ENCODE measurements around the gene RALGPS2. TPM values are rescaled to one million over a fixed set of nuclear protein-coding genes. Genes with fewer than 3 reads are reported as not detected.

Gene RALGPS2
- total RNA-seq, 2 experiments from 2014 or later, result 1.4 to 1.9 TPM

- DNase-seq, result no peak
- no peaks in the 10 kb centered on the region for H3K4me1 Mint-ChIP-seq
- CTCF ChIA-PET, result interaction anchor here (0.5 kb wide), 1 partner anchor 13 kb away, joined by 3 read pairs; no protein-coding TSS in a partner anchor
- H3K4me3 Mint-ChIP-seq, result no peak overlapping the region
- ATAC-seq, result no peak
- H3K9me3 Mint-ChIP-seq (ENCODE audit: low read depth), result no peaks in the 10 kb centered on the region
- H3K27me3 Mint-ChIP-seq, result peaks cover 3% of the 10 kb centered on the region
- H3K36me3 Mint-ChIP-seq, result no peaks in the 10 kb centered on the region
- no peak overlapping the region for H3K27ac Mint-ChIP-seq
Observed at GRCh38 chr1:178694923-178695525, 30.0 kb upstream of the RALGPS2 start.

DNA sequence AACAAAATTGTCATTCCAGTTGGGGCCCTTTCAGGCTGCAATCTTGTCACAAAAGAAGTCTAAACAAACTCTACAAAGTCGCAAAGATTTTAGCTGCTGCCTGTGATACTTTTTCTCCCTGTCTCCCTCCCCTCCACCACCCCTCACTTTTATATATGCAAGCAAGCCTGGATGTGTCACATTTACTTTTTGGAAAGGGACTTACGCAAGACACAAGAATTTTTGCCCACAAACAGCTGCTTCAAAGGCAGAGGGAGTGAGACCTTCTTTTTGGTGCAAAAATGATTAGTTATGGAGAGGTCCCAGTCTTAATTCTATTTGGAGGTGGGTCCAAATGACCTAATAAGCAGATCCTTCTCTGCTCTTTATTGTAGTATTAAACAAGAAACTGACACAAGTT, 22.9 kb upstream of the RALGPS2 start:
- Mint-ChIP-seq H3K4me3 (no peak overlapping the region), H3K27me3 (peaks cover 12% of the 10 kb centered on the region), H3K4me1 (no peaks in the 10 kb centered on the region), H3K27ac (no peak overlapping the region), H3K9me3 (ENCODE audit: low read depth) (no peaks in the 10 kb centered on the region), H3K36me3 (no peaks in the 10 kb centered on the region)
- CTCF ChIA-PET, result no interaction called here
- DNase-seq, result no peak
- ATAC-seq, result no peak

GRCh38 chr1:178704833-178705232, 20.2 kb upstream of the RALGPS2 start:
- no peak for DNase-seq
- Mint-ChIP-seq H3K4me1 (no peaks in the 10 kb centered on the region), H3K9me3 (ENCODE audit: low read depth) (no peaks in the 10 kb centered on the region), H3K27me3 (peaks cover 19% of the 10 kb centered on the region), H3K36me3 (no peaks in the 10 kb centered on the region), H3K27ac (no peak overlapping the region), H3K4me3 (no peak overlapping the region)
- CTCF ChIA-PET, result no interaction called here
- ATAC-seq, result no peak

GRCh38 chr1:178706432-178706831, 18.6 kb upstream of the RALGPS2 start:
- Mint-ChIP-seq H3K36me3 (no peaks in the 10 kb centered on the region), H3K4me1 (no peaks in the 10 kb centered on the region), H3K27ac (no peak overlapping the region), H3K9me3 (ENCODE audit: low read depth) (no peaks in the 10 kb centered on the region), H3K4me3 (no peak overlapping the region), H3K27me3 (peaks cover 25% of the 10 kb centered on the region)
- CTCF ChIA-PET, result no interaction called here
- no peak for DNase-seq
- no peak for ATAC-seq

DNA sequence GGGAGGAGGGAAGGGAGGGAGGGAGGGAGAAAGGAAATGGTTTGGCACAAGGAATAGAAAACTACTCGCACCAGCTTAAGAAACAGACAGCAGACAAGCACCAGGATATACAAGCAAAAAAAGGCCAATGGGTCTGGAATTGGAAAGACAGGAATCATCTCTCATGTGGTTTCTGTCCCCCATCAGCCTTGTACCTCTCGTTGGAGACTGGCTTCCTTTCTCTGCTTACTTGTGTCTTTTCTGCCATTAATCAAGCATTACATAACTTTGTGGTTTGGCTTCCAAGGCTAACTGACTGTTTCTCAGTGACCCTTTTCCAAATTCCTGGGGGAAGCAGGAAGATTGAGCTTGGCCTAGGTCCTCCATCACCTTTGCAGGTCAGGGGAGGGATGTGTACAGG, 11.8 kb upstream of the RALGPS2 start:
- H3K36me3 Mint-ChIP-seq, result no peaks in the 10 kb centered on the region
- no peak overlapping the region for H3K27ac Mint-ChIP-seq
- H3K4me3 Mint-ChIP-seq, result no peak overlapping the region
- no peaks in the 10 kb centered on the region for H3K4me1 Mint-ChIP-seq
- DNase-seq (no peak), ATAC-seq (no peak)
- H3K27me3 Mint-ChIP-seq, result peaks cover 35% of the 10 kb centered on the region
- no peaks in the 10 kb centered on the region for H3K9me3 Mint-ChIP-seq (ENCODE audit: low read depth)
- CTCF ChIA-PET, result no interaction called here

DNA sequence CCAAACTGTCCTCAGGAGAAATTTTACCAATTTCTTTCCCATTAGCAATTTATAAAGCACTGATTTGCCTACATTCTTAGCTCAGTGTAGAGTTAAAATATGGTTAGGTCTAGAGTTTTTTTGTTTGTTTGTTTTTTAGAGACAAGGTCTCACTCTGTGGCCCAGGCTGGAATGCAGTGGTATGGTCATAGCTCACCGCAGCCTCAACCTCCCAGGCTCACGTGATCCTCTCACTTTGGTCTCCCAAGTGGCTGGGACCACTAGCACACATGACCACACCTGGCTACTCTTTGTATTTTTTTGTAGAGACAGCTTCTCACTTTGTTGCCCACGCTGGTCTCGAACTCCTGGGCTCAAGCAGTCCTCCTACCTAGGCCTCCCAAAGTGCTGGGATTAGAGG, 10.6 kb upstream of the RALGPS2 start:
- CTCF ChIA-PET, result no interaction called here
- peaks cover 36% of the 10 kb centered on the region for H3K27me3 Mint-ChIP-seq
- ATAC-seq (no peak), DNase-seq (no peak)
- H3K9me3 Mint-ChIP-seq (ENCODE audit: low read depth), result no peaks in the 10 kb centered on the region
- no peak overlapping the region for H3K27ac Mint-ChIP-seq
- H3K36me3 Mint-ChIP-seq, result no peaks in the 10 kb centered on the region
- H3K4me1 Mint-ChIP-seq, result no peaks in the 10 kb centered on the region
- no peak overlapping the region for H3K4me3 Mint-ChIP-seq

DNA sequence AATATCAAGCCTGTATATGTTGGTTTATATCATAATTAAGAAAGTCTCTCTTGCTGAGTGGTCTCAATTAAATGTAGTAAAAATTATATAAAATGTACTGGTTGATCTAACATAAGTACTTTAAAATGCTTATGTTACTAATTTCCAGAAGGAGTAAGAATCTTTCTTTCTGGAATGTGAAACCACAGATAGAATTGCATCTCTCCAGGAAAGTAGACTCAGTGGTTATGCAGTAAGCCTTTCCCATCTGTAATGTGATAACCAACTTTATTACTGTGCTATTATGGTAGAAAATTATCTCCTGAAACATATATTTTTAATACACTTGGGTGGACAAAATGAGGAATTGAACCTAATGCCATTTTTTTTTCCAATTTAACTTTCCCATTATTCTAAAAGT, 8.9 kb upstream of the RALGPS2 start:
- Mint-ChIP-seq H3K4me3 (no peak overlapping the region), H3K36me3 (no peaks in the 10 kb centered on the region), H3K27me3 (peaks cover 29% of the 10 kb centered on the region), H3K9me3 (ENCODE audit: low read depth) (no peaks in the 10 kb centered on the region), H3K27ac (no peak overlapping the region), H3K4me1 (no peaks in the 10 kb centered on the region)
- ATAC-seq, result no peak
- CTCF ChIA-PET, result no interaction called here
- DNase-seq, result no peak

DNA sequence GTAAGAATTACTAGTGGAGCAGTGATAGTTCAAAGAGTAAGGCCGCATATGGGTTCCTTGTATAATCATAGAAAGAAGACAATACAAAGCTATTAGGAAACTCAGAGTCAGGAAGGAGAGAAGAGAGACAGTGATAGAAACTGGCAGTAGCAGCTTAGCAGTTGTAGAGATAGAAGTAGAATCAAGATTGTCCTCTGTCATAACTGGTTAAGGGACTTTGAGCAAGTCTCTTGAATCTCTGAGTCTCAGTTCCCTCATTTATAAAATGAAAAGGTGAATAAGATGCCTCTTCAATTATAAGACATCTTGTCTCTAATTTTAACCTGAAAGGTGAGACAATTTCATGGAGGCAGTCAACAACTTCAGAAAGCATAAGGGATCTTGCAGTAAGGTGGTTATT, 6.5 kb upstream of the RALGPS2 start:
- DNase-seq (no peak), ATAC-seq (no peak)
- Mint-ChIP-seq H3K4me1 (no peaks in the 10 kb centered on the region), H3K36me3 (no peaks in the 10 kb centered on the region), H3K27me3 (peaks cover 27% of the 10 kb centered on the region), H3K27ac (no peak overlapping the region), H3K4me3 (no peak overlapping the region), H3K9me3 (ENCODE audit: low read depth) (no peaks in the 10 kb centered on the region)
- CTCF ChIA-PET, result no interaction called here

DNA sequence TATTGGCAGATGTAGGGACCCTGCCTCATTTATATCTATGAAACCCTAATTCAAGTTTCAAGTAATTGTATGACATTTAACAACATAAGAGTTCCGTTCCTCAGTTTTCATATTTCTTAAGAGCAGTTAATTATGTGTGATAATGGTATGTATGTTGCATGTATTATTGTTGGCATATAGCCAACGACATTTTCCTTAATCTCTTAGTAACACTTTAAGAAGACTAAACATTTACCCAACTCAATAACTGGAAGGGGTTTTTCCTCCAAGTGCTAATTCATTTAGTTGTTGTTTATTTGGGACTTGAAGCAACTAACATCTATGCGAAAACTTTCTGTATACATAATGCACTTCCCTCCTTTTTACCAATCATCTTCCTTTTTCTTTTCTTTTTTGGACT, 1.5 kb upstream of the RALGPS2 start:
- H3K36me3 Mint-ChIP-seq, result no peaks in the 10 kb centered on the region
- CTCF ChIA-PET, result no interaction called here
- peaks cover 10% of the 10 kb centered on the region for H3K4me1 Mint-ChIP-seq
- H3K4me3 Mint-ChIP-seq, result no peak overlapping the region
- no peak overlapping the region for H3K27ac Mint-ChIP-seq
- peaks cover 43% of the 10 kb centered on the region for H3K27me3 Mint-ChIP-seq
- ATAC-seq (no peak), DNase-seq (no peak)
- no peaks in the 10 kb centered on the region for H3K9me3 Mint-ChIP-seq (ENCODE audit: low read depth)

DNA sequence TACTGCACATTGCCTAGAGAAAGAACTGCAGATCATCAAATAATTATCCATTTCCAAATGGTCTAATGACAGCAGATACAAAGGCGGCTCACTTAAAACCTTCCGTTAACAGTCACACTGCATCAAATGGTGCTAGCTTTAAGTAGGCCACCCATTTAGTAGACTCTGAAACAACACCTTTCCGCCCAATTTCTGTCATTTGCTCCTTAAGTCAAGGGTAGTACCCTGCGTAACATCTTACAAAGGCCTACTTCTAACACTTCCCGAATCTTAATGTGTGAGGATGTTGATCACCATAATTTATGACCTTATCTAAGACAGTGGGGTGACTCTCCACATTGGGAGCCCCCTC, 692 bp upstream of the RALGPS2 start:
- ATAC-seq (no peak), DNase-seq (no peak)
- H3K9me3 Mint-ChIP-seq (ENCODE audit: low read depth), result no peaks in the 10 kb centered on the region
- CTCF ChIA-PET, result no interaction called here
- H3K4me1 Mint-ChIP-seq, result peaks cover 10% of the 10 kb centered on the region
- H3K27me3 Mint-ChIP-seq, result peaks cover 42% of the 10 kb centered on the region
- H3K27ac Mint-ChIP-seq, result no peak overlapping the region
- H3K4me3 Mint-ChIP-seq, result peak overlapping the region; percentile 66
- H3K36me3 Mint-ChIP-seq, result no peaks in the 10 kb centered on the region

DNA sequence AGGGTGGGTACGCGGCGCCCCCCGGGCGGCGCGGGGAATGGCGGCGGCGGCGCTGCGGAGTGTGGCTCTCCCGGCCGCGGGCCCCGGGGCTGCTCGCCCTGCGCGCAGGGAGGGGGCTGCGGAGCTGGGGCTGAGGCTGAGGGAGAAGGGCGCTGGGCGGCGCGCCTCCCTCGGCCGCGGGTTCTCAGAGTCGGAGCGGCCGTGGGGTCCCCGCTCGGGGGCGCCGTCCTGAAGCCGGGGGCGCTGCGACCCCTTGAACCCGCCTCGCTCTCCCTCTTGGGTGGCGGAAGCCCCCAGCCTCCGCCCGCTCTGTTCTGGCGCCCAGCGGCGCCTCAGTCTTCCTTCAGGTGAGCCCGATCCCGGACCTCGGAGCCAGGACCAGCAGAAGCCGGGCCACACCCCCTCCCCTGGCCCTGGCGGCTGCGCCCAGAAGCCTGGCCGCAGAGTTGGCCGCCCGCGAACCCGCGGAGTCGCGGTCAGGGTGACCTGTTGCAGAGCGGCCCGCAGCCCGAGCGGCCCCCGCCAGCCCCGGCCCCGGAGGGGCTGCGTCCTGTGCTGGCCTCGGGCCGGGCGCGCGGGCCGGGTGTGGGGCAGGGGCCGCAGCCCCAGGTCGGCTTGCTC, 532 bp downstream of the RALGPS2 start:
- Mint-ChIP-seq H3K4me1 (peaks cover 10% of the 10 kb centered on the region), H3K27me3 (peaks cover 42% of the 10 kb centered on the region)
- CTCF ChIA-PET, result interaction anchor here (0.6 to 1.4 kb wide), 4 partner anchors 8 to 184 kb away, joined by 3 to 4 read pairs (median 3); no protein-coding TSS in a partner anchor

GRCh38 chr1:178726087-178726517, 1.1 kb downstream of the RALGPS2 start:
- Mint-ChIP-seq H3K4me3 (peak overlapping the region; percentile 75), H3K4me1 (peaks cover 10% of the 10 kb centered on the region), H3K36me3 (no peaks in the 10 kb centered on the region), H3K27ac (peak overlapping the region; percentile 11), H3K9me3 (ENCODE audit: low read depth) (no peaks in the 10 kb centered on the region), H3K27me3 (peaks cover 44% of the 10 kb centered on the region)
- DNase-seq (peak; percentile 69), ATAC-seq (peak; percentile 68)
- CTCF ChIA-PET, result interaction anchor here (1.0 to 1.4 kb wide), 3 partner anchors 8 to 184 kb away, joined by 3 to 4 read pairs (median 3); no protein-coding TSS in a partner anchor

More for the DNA sequence above, 532 bp downstream of the RALGPS2 start:
- Mint-ChIP-seq H3K4me3 (peak overlapping the region; percentile 75), H3K27ac (no peak overlapping the region), H3K9me3 (ENCODE audit: low read depth) (no peaks in the 10 kb centered on the region), H3K36me3 (no peaks in the 10 kb centered on the region)
- no peak for DNase-seq
- peak; percentile 51 for ATAC-seq

GRCh38 chr1:178726545-178726944, 1.5 kb downstream of the RALGPS2 start:
- H3K9me3 Mint-ChIP-seq (ENCODE audit: low read depth), result no peaks in the 10 kb centered on the region
- peaks cover 44% of the 10 kb centered on the region for H3K27me3 Mint-ChIP-seq
- CTCF ChIA-PET, result interaction anchor here (1.0 to 1.4 kb wide), 2 partner anchors 9 to 185 kb away, joined by 3 to 4 read pairs; no protein-coding TSS in a partner anchor
- H3K27ac Mint-ChIP-seq, result no peak overlapping the region
- DNase-seq (no peak), ATAC-seq (no peak)
- no peaks in the 10 kb centered on the region for H3K36me3 Mint-ChIP-seq
- peaks cover 10% of the 10 kb centered on the region for H3K4me1 Mint-ChIP-seq
- peak overlapping the region; percentile 75 for H3K4me3 Mint-ChIP-seq

Data from activated CD8-positive, alpha-beta memory T cell treated with anti-CD3 and anti-CD28 coated beads, Interleukin-2, amount 10 ng/mL, durations not matched to agents 7 days and 5 days (primary cell).